Measurements from ENCODE around the gene ITK.
A peak's percentile ranks its signal among the peaks of the same experiment; 100 is the strongest.

Gene ITK

DNA sequence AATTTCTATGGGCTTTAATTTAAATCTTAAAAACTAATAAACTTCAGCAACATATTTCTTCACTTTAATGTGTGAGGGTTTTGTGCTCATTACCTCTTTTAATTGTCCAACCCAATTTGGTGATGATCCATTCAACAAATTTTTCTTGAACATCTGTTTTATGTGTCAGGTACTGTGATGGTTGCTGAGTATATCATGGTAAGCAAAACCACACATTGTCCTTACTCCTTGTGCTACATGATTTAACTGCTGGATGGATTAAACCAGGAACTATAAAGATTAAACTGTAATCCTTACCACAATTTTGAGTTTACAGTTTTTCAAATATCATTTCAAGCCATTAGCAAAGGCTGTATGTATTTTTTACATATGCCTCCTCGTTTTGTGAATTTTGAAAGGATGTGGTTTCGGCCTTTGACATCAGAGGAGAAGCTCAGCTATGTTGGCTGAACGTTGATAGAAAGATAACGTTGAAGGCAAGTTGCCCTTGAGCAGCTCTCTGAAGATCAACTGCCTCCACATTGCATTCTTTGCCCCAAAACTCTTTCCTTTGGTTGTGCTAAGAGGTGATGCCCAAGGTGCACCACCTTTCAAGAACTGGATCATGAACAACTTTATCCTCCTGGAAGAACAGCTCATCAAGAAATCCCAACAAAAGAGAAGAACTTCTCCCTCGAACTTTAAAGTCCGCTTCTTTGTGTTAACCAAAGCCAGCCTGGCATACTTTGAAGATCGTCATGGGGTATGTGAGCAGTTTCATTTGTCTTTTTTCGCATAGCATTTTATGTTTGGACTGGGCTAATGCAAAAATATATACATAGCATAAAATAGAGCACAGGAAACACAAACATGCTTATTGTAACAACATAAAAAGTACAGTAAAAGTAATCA is at the start of gene ITK:
Gene ITK, plus strand, starts transcription at position 467 of the 891 bp plus-strand sequence. Its CDS starts 138 bp downstream, at position 605.
- DNase-seq (ENCODE audit: low spot score): peak; percentile 81

DNA sequence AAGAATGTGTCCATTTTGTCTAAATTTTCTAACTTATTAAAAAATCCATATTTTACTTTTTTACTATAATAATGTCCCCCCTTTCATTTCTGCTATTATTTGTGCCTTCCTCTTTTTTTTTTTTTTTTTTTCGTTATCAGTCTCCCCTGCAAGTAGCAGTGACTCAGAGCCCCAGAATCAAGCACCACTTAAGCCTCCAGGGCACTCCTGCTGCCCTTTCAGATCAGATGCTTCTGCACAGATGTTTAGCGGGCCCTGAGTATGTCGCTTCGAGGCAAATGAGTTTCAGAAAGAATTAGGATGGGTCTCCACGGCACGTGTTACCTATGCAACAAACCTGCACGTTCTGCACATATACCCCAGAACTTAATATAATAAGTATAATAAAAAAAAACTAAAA is 49.7 kb upstream of the ITK start:
- no peak for DNase-seq (ENCODE audit: low spot score)

DNA sequence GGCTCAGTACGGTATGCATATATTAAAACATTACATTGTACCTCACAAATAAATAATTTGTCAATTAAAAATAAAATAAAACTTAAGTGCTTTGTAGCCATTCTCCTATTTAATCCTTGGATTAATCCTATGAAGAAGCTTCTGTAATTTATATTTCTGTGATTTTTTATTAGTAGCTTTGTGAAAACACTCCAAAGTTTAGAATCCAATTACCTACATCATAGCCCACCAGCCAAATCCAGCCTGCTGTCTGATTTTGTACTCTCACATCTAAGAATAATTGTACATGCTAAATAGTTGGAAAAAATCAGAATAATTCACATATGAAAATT is 48.4 kb upstream of the ITK start:
- DNase-seq (ENCODE audit: low spot score): no peak

DNA sequence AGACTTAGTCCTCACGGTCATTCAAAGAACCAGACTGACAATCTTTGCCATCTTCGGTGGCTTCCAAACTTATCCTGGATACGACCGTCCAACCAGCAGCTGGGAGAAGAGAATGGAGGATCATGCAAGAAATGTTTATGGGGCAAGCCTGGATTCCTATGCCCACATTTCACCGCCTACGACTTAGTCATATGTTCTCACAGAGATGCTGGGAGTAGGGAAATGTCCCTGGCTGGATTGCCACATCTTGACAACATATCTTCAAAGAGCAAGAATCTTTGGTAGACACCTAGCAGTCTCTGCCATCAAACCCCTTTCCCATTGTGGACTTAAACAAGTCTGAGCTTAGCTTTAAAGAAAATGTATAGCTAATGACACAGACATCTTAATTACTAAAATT is 42.9 kb upstream of the ITK start:
- no peak for DNase-seq (ENCODE audit: low spot score)

DNA sequence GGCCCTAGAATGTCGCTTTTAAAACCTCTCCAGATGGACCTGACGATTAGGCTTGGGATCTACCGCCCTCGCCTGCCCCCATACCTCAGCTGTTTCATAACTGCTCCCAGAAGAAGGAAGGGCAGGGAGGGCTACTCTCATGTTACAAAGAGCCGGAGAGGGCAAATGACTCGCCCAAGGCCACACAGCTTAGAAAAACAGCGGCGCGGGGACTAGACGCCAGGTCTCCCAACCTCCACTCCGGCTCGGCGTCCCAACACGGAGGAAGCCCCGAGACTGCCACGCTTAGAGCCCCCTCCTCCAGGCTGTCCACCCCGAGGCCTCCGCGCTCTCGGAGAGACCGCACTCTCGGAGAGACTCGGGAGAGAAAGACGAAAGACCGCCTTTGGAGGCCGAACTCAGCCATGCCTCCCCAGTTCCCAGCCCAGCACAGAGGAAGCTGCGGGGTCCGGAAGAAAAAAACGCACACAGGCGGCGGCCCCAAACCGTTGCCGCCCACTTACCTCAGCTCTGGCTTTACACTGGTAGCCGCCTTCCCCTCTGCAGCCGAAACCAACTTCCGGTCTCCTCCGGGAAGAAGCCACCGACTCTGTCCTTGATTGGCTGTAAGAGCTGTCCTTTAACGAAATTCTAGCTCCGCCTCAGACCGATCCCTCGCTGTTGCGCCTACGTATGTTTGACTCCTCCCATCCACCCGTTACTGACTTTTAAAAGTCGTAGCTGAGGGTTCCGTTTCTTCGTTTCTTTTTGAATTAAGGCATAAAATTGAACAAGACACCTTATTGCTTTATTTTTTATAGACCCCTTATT is 38.1 kb upstream of the ITK start, which contains the start of gene MED7:
Gene MED7, minus strand, starts transcription at position 549 of the 810 bp plus-strand sequence. CDS start 3,434 bp downstream, outside the sequence.
- peak; percentile 98 for DNase-seq (ENCODE audit: low spot score)

DNA sequence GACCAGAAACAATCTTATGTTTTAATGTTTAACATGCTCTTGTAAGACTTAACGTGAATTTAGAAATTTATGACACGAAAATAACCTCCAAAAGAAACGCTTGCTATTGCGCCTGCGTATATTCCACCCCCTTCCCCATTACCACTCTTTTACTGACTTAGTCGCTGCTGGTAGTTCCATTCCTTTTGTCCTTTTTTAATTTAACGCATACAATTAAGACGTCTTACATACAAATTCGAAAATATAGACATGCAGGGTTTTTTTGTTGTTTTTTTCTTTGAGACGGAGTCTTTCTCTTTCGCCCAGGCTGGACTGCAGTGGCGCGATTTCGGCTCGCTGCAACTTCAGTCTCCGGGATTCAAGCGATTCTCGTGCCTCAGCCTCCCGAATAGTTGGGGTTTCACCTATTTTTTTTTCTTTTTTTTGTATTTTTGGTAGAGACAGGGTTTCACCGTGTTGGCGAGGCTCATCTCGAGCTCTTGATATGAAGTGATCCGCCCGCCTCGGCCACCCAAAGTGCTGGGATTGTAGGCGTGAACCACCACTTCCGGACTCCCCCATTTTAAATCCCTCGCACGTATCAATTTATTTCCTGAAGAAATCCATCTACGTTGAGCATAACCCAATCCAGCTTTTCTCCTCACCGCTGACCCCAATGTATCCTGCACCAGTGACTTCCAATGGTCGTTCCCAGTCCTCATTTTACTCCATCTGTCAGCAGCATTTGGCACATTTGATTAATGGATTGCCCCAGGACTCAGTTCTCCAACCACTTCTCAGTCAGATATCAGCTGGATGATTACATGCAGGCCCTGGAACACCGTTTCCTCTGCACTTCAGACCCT is 37.3 kb upstream of the ITK start:
- peak; percentile 42 for DNase-seq (ENCODE audit: low spot score)

DNA sequence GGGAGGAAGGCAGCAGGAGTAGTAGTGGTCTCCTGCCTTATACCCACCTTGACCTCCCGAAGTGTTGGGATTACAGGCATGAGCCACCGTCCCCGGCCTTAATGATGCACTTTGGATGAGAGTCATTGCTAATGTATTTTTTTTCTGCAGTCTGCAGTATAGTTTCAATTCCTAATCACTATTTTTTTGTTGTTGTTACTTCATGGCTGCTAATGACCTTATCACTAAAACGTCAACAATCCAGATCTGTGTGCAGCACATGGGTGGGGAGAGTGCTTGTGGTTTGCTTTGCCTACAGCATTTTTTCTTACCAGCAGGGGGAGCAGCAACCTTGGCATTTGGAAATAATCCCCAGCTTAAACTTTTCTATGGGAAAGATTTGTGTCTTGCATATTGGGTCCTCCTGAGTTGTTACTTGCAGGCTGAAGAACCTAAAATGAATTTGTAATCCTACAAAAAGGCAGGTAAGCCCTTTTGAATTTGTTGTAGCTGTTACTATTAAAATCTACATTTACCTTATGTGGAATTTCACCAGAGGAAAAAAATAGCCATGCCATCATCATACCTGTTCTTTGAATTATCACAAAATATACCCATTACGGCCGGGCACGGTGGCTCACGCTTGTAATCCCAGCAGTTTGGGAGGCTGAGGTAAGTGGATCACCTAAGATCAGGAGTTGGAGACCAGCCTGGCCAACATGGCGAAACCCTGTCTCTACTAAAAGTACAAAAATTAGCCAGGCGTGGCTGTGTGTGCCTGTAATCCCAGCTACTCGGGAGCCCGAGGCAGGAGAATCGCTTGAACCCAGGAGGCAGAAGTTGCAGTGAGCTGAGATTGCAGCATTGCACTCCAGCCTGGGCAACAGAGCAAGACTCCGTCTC is 31.7 kb upstream of the ITK start:
- DNase-seq (ENCODE audit: low spot score): peak; percentile 94

DNA sequence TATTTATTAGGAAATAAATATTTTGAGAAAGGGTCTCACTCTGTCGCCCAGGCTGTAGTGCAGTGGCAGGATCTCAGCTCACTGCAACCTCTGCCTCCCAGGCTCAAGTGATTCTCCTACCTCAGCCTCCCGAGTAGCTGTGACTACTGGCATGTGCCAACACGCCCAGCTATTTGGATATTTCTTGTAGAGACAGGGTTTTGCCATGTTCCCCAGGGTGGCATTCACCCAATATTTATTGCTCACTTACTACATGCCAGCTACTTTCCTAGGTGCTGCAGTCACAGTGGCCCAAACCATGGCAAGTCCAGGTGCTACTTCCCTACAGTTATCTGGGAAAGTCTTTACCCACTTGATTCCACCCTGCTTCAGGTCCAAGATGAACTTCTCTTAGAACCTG is 29.6 kb upstream of the ITK start:
- DNase-seq (ENCODE audit: low spot score): no peak

DNA sequence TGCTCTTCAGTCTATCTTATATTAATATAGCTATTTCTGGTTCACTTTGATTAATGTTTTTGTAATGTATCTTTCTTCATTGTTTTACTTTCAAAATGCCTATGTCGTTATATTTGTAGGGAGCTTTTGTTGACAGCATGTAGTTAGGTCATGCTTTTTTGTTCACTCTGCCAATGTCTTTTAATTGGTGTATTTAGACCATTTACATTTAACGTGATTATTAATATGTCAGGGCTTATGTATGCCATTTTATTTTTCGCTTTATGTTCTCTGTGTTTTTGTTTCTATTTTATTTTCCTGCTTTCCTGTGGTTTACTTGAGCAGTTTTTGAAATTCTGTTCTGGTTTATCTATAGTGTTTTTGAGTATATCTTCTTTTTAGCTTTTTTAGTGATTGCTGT is 25.3 kb upstream of the ITK start:
- DNase-seq (ENCODE audit: low spot score): no peak

DNA sequence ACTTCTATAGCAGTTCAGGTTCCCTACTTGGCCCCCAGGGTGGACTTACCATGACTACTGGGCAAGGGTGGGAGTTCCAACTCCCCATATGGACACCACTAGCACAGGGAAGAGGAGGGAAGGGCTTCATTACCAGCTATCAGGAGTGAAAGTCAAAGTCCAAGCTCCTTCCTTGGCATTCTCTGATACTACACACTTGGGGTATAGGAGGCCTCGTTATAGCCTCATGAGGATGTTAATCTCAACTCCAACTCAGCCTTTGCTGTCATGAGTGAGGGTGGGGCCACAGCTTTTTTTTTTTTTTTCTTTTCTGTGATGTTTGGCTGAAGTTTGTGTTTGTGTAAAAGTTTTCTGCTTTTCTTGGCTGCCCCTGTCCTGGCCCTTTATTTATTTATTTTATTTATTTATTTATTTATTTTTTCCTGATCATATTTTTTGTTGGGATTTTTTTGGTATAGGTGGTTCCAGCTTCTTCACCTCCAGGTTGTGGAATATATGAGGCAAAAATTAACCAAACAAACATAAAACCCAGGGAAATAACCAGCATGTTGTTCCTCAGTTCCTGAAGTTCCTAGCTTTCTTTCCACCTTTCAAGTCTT is 23.2 kb upstream of the ITK start:
- DNase-seq (ENCODE audit: low spot score): peak; percentile 25

DNA sequence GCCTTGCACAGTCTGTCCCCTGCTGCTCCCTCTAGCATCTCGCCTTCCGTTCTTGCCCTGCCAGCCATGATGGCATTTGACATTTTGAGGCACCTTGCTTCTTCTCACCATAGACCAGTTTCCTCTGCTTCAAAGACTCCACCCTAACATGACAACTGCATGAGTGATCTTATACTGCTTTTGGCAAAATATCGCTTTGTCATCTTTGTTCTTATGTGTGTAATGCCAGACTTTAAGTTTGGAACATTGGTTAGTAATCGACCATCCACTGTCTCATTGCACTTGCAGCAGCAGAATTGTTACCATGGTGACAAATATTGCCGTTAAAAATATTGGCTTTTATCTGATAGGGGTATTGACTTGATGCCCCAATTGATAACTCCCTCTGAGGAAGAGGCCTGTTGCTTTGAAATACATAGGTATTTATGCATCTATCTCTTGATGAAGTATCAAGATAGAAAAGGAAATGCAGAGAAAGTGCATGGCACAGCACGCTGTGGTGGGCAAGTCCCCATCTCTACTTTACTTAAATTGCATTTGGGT is 21.4 kb upstream of the ITK start:
- peak; percentile 94 for DNase-seq (ENCODE audit: low spot score)

DNA sequence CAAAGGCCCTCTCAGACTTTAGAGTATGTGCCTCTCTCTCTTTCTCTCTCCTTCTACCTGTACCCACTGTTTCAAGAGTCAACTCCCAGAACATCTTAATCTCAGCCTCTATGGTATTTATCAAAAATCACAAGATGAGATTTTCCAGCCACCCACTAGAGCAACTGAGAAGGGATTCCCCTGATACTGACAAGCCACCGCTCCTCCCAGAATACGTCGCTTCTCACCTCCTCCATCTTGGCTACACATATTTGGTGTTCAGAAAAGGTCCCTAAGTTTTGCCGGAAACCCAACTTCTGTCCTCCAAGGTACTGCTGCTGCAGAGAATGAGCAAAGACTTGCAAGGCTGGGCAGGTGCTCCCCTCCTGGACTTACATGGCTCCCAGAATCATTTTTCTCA is 20.6 kb upstream of the ITK start:
- DNase-seq (ENCODE audit: low spot score): peak; percentile 72

DNA sequence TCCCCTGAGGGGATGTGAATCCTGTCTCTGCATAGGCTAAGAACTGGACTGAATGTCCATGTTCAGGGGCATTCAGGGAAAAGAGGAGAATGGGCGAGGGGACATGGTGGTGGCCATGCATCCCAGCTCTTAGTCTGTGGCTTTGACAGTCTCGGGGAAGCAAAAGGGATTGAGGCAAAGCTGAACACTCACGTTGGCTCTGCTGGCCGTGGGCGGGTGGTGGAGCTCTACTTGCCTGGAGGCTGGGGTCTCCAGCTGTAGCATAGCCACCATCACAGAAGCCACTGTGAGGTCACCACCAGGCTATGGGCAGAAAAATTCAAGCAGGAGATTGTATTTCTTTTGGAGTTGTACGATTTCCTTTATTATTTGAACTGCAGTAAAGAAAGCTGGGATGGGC is 18.6 kb upstream of the ITK start:
- no peak for DNase-seq (ENCODE audit: low spot score)

DNA sequence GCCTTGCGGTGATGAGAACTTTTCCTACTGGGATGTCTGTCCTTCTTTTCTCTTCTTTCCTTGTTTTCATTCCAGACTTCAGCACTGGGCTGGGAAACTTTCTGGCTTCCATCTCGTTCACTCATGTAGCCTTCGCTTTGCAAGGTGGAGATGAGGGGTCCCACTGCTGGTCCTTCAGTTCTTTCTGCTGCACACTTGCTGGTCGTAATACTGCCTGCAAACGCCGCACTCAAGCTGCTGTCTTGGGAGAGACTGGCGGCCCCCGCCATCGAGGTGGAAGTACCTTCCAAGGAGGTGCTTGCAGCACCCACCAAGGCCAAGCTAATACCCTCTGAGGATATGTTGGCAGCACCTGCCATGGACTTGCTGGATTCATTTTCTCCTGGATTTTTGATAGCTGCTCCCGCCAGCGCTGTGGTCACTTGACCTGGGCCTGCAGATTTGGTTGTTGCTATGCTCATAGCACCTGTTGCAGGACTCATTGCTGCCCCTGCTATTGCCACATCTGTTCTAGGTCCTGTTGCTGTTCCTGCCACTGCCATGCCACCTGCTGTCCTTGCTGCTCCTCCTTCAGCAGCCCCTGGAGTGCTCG is 17.6 kb upstream of the ITK start:
- no peak for DNase-seq (ENCODE audit: low spot score)

DNA sequence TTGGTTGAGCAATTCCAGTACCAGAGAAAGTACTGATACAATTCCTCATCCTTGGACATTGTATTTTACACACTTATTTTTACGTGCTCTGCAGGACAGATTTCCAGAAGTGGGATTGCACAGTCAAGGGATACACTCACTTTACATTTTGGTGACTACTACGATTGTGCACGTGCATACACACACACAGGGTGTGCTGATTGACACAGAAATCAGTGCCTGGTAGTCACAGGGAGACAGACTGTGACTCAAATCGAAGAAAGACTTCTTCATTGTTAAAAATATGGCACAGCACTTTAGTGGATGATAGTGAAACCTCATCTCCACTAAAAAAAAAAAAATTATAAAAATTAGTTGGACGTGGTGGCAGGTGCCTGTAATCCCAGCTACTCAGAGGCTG is 16.1 kb upstream of the ITK start:
- no peak for DNase-seq (ENCODE audit: low spot score)

DNA sequence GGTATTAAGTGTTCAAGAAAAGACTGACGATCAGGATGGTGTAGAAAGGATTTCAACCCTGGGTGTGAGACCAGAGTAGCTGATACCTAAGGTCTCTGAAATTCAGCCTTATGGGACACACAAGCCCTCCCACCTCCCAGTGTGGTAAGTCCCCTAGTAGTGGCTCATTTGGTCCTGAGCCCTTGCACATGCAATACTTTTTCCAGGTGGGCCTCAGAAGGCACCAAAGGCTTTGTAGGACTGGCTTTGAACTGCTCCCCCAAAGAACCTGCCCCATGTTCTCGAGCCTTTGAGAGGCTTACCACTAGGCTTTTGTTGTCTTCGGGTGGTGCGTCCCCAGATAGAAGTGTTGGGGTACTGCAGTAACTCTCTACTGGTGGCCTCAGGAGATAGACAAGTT is 15.4 kb upstream of the ITK start:
- DNase-seq (ENCODE audit: low spot score): no peak

DNA sequence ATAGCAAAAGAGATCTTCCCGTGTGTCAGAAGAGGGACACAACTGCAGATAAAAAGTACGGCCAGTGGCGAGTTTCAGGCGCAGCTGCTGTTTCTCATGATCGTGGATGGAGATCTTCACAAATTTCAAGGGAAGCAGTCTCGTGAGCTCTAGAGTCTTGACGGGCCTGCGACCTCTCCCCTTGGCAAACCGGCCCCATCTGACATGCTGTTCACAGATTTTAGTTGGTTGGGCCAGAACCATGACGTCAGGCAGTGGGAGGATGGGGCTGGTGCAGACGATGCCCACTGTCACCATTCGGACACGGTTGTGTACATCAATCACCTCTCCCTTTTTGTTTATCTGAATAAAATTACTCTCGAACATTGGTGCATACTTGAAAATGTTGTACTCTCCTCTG is 15.0 kb upstream of the ITK start:
- no peak for DNase-seq (ENCODE audit: low spot score)

DNA sequence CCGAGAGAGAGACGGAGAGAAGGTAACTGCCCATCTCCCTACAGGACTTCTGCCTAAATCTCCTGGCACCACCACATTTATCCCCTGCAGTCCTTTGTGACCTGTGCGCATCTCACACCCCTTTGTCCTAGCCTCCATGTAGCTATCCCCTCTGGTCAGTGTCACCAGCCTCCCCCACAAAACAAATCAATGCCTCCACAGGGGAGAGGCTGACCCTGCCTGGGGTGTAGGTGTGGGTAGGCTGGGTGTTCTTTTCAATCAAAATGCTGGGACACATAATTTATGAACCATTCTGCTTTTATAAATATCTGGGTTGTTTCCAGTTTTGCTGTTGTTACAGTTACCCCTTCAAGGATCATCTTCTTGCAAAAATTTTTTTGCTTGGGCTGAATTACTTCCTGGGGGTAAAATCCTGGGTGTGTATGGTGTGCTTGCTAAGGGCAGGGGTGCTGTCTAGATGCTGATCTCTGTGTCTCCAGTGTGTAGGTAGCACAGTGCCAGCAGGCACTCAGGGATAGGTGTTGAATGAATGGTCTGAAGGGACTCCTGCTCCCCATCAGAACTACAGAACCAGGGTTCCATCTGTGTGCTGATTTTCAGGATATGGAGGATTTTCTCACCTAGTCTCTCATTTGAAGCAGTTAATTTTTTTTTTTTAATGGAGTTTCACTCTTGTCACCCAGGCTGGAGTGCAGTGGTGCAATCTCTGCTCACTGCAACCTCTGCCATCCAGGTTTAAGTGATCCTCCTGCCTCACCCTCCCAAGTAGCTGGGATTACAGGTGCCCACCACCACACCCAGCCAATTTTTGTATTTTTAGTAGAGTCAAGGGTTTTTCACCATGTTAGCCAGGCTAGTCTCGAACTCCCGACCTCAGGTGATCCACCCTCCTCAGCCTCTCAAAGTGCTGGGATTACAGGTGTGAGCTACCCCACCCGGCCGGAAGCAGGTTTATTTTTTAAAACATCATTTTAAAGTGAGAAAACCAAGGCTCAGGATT is 14.1 kb upstream of the ITK start, which contains the start of gene GARIN3:
Gene GARIN3, minus strand, starts transcription at position 51 of the 1,000 bp plus-strand sequence. CDS start 96 bp downstream, outside the sequence.
- DNase-seq (ENCODE audit: low spot score): peak; percentile 38

DNA sequence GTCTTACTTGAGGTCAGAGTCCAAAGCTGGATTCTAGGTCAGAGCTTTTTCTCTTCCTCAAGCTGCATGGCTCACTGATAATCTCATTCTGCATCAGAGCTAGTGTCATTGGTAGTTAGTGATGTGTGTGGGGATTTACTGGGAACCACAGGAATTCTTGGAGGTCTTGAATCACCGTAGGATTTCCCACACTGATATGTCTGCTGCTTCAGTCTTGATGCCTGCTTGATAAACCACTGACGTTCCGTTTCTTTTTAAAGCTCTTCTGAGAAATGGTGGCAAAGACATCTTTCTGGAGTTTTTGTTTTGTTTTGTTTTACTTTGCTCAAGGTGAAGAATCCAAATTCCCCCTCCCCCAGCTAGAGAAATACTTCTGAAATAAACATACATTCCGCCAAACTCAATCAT is 13.4 kb upstream of the ITK start:
- peak; percentile 83 for DNase-seq (ENCODE audit: low spot score)

Data from CD4-positive, alpha-beta T cell treated with Interleukin-2 at 100 ng/mL for 4 hours (primary cell).